Measurements from ENCODE around the gene LRBA.

Gene LRBA

GRCh38 chr4:150234246-150234645 is 780.8 kb downstream of the LRBA start:
- Mint-ChIP-seq H3K9me3 (no peaks in the 10 kb centered on the region), H3K27ac (no peak overlapping the region), H3K4me3 (no peak overlapping the region), H3K4me1 (ENCODE audit: low read depth) (no peaks in the 10 kb centered on the region), H3K27me3 (ENCODE audit: low read depth) (peaks cover 15% of the 10 kb centered on the region), H3K36me3 (ENCODE audit: low read depth) (no peaks in the 10 kb centered on the region)

- no peak overlapping the region for H3K27ac Mint-ChIP-seq
- H3K4me1 Mint-ChIP-seq (ENCODE audit: low read depth) = no peaks in the 10 kb centered on the region
- no peak overlapping the region for H3K4me3 Mint-ChIP-seq
- H3K36me3 Mint-ChIP-seq (ENCODE audit: low read depth) = no peaks in the 10 kb centered on the region
- H3K9me3 Mint-ChIP-seq = no peaks in the 10 kb centered on the region
- peaks cover 15% of the 10 kb centered on the region for H3K27me3 Mint-ChIP-seq (ENCODE audit: low read depth)
Measured at GRCh38 chr4:150232029-150232428, 783.1 kb downstream of the LRBA start.

- Mint-ChIP-seq H3K4me3 (no peak overlapping the region), H3K4me1 (ENCODE audit: low read depth) (no peaks in the 10 kb centered on the region), H3K9me3 (no peaks in the 10 kb centered on the region), H3K27ac (no peak overlapping the region), H3K27me3 (ENCODE audit: low read depth) (peaks cover 15% of the 10 kb centered on the region), H3K36me3 (ENCODE audit: low read depth) (no peaks in the 10 kb centered on the region)
Measured at GRCh38 chr4:150231107-150231770, 783.8 kb downstream of the LRBA start.

- no peaks in the 10 kb centered on the region for H3K36me3 Mint-ChIP-seq (ENCODE audit: low read depth)
- H3K27me3 Mint-ChIP-seq (ENCODE audit: low read depth) = peaks cover 15% of the 10 kb centered on the region
- H3K4me3 Mint-ChIP-seq = no peak overlapping the region
- H3K27ac Mint-ChIP-seq = no peak overlapping the region
- no peaks in the 10 kb centered on the region for H3K4me1 Mint-ChIP-seq (ENCODE audit: low read depth)
- no peaks in the 10 kb centered on the region for H3K9me3 Mint-ChIP-seq
Measured at GRCh38 chr4:150230561-150230960, 784.5 kb downstream of the LRBA start.

GRCh38 chr4:150229520-150229919 is 785.6 kb downstream of the LRBA start:
- Mint-ChIP-seq H3K27ac (no peak overlapping the region), H3K9me3 (no peaks in the 10 kb centered on the region), H3K36me3 (ENCODE audit: low read depth) (no peaks in the 10 kb centered on the region), H3K27me3 (ENCODE audit: low read depth) (peaks cover 18% of the 10 kb centered on the region), H3K4me1 (ENCODE audit: low read depth) (no peaks in the 10 kb centered on the region), H3K4me3 (no peak overlapping the region)

- H3K9me3 Mint-ChIP-seq = no peaks in the 10 kb centered on the region
- no peak overlapping the region for H3K4me3 Mint-ChIP-seq
- peaks cover 4% of the 10 kb centered on the region for H3K27me3 Mint-ChIP-seq (ENCODE audit: low read depth)
- H3K36me3 Mint-ChIP-seq (ENCODE audit: low read depth) = no peaks in the 10 kb centered on the region
- no peak overlapping the region for H3K27ac Mint-ChIP-seq
- H3K4me1 Mint-ChIP-seq (ENCODE audit: low read depth) = no peaks in the 10 kb centered on the region
Measured at GRCh38 chr4:150224896-150225591, 790.0 kb downstream of the LRBA start.

- Mint-ChIP-seq H3K36me3 (ENCODE audit: low read depth) (no peaks in the 10 kb centered on the region), H3K27me3 (ENCODE audit: low read depth) (peaks cover 7% of the 10 kb centered on the region), H3K4me1 (ENCODE audit: low read depth) (no peaks in the 10 kb centered on the region), H3K27ac (no peak overlapping the region), H3K4me3 (no peak overlapping the region), H3K9me3 (no peaks in the 10 kb centered on the region)
Measured at GRCh38 chr4:150219841-150220240, 795.2 kb downstream of the LRBA start.

- no peak overlapping the region for H3K4me3 Mint-ChIP-seq
- H3K27me3 Mint-ChIP-seq (ENCODE audit: low read depth) = peaks cover 3% of the 10 kb centered on the region
- H3K27ac Mint-ChIP-seq = no peak overlapping the region
- H3K4me1 Mint-ChIP-seq (ENCODE audit: low read depth) = no peaks in the 10 kb centered on the region
- no peaks in the 10 kb centered on the region for H3K36me3 Mint-ChIP-seq (ENCODE audit: low read depth)
- no peaks in the 10 kb centered on the region for H3K9me3 Mint-ChIP-seq
Measured at GRCh38 chr4:150218447-150218846, 796.6 kb downstream of the LRBA start.

GRCh38 chr4:150217808-150218207 is 797.3 kb downstream of the LRBA start:
- Mint-ChIP-seq H3K4me1 (ENCODE audit: low read depth) (no peaks in the 10 kb centered on the region), H3K27me3 (ENCODE audit: low read depth) (peaks cover 3% of the 10 kb centered on the region), H3K27ac (no peak overlapping the region), H3K9me3 (no peaks in the 10 kb centered on the region), H3K36me3 (ENCODE audit: low read depth) (no peaks in the 10 kb centered on the region), H3K4me3 (no peak overlapping the region)

GRCh38 chr4:150217192-150217591 is 797.9 kb downstream of the LRBA start:
- H3K4me3 Mint-ChIP-seq = no peak overlapping the region
- H3K9me3 Mint-ChIP-seq = no peaks in the 10 kb centered on the region
- H3K27me3 Mint-ChIP-seq (ENCODE audit: low read depth) = peaks cover 5% of the 10 kb centered on the region

GRCh38 chr4:150216726-150217125 is 798.4 kb downstream of the LRBA start:
- no peaks in the 10 kb centered on the region for H3K4me1 Mint-ChIP-seq (ENCODE audit: low read depth)
- H3K27ac Mint-ChIP-seq = no peak overlapping the region
- H3K4me3 Mint-ChIP-seq = no peak overlapping the region
- H3K36me3 Mint-ChIP-seq (ENCODE audit: low read depth) = no peaks in the 10 kb centered on the region
- H3K27me3 Mint-ChIP-seq (ENCODE audit: low read depth) = peaks cover 10% of the 10 kb centered on the region
- H3K9me3 Mint-ChIP-seq = no peaks in the 10 kb centered on the region

More at GRCh38 chr4:150217192-150217591, 797.9 kb downstream of the LRBA start:
- no peaks in the 10 kb centered on the region for H3K4me1 Mint-ChIP-seq (ENCODE audit: low read depth)
- no peak overlapping the region for H3K27ac Mint-ChIP-seq
- H3K36me3 Mint-ChIP-seq (ENCODE audit: low read depth) = no peaks in the 10 kb centered on the region

GRCh38 chr4:150215601-150216000 is 799.5 kb downstream of the LRBA start:
- no peaks in the 10 kb centered on the region for H3K4me1 Mint-ChIP-seq (ENCODE audit: low read depth)
- H3K27ac Mint-ChIP-seq = no peak overlapping the region
- H3K27me3 Mint-ChIP-seq (ENCODE audit: low read depth) = peaks cover 16% of the 10 kb centered on the region
- no peaks in the 10 kb centered on the region for H3K36me3 Mint-ChIP-seq (ENCODE audit: low read depth)
- H3K9me3 Mint-ChIP-seq = no peaks in the 10 kb centered on the region
- H3K4me3 Mint-ChIP-seq = no peak overlapping the region

Data from T-helper 1 cell treated with Interleukin-12 subunit alpha and Interleukin-12 subunit beta and Interleukin-4 antibody, amounts not matched to agents 30 μg/mL and 1 μg/mL, for 36 hours (primary cell).